Keratinocyte (primary cell): ENCODE results near the gene EXD2. TPM values are rescaled to one million over a fixed set of nuclear protein-coding genes. Genes with fewer than 3 reads are reported as not detected.

Experiments
- DNase-seq: peaks from one replicate; pipeline ENCODE4 v3.0.0-alpha.2; 2011; ENCODE audit warnings: low read depth, missing footprints, low spot score
- FAIRE-seq: peaks from 2 replicates; lab custom pipeline; 2011; peaks lifted over from hg19 to GRCh38; lab: Jason Lieb, UNC
- H2AFZ ChIP-seq: 2 replicates; pipeline ENCODE4 v1.6.0; 2012; ENCODE audit warnings: low read length, control low read depth, inconsistent platforms; ENCODE audit not compliant: control insufficient read depth
- H3K27ac ChIP-seq: 2 replicates; pipeline ENCODE4 v1.5.1; 2011; ENCODE audit warnings: low read length; ENCODE audit not compliant: control insufficient read depth, insufficient read depth
- H3K27me3 ChIP-seq: 3 replicates; pipeline ENCODE4 v1.6.0; 2011; ENCODE audit warnings: low read length; ENCODE audit not compliant: control insufficient read depth, insufficient read depth; ENCODE audit errors: extremely low read depth
- H3K36me3 ChIP-seq, 2 experiments: 2 replicates in 1 of 2; 3 replicates in 1 of 2; pipeline ENCODE4 v1.5.1; 2011; ENCODE audit warnings: low read length in 2 of 2, mild to moderate bottlenecking in 1 of 2; ENCODE audit not compliant: control insufficient read depth in 2 of 2, insufficient read depth in 2 of 2; ENCODE audit errors: extremely low read depth in 1 of 2
- H3K4me1 ChIP-seq: 3 replicates; pipeline ENCODE4 v1.5.1; 2011; ENCODE audit warnings: low read length; ENCODE audit not compliant: control insufficient read depth, insufficient read depth; ENCODE audit errors: extremely low read depth
- H3K4me2 ChIP-seq: 3 replicates; pipeline ENCODE4 v1.6.0; 2011; ENCODE audit warnings: low read depth, low read length; ENCODE audit not compliant: control insufficient read depth, insufficient read depth; ENCODE audit errors: extremely low read depth
- H3K4me3 ChIP-seq, 3 experiments: fragments of 200-600 bp in 1 of 3; sonication (generic) in 1 of 3; 2 replicates in 2 of 3; 3 replicates in 1 of 3; pipeline ENCODE4 v1.5.1; 2011 to 2016; ENCODE audit warnings: low read length in 3 of 3, mild to moderate bottlenecking in 3 of 3, control low read depth in 2 of 3, inconsistent platforms in 1 of 3, low read depth in 1 of 3, mixed read lengths in 1 of 3, mixed run types in 1 of 3, moderate library complexity in 1 of 3; ENCODE audit not compliant: control insufficient read depth in 2 of 3, insufficient read depth in 2 of 3; ENCODE audit errors: extremely low read depth in 1 of 3
- H3K79me2 ChIP-seq: 2 replicates; pipeline ENCODE4 v1.6.0; 2012; ENCODE audit warnings: low read length; ENCODE audit not compliant: control insufficient read depth, insufficient read depth
- H3K9ac ChIP-seq: 3 replicates; pipeline ENCODE4 v1.6.0; 2011; ENCODE audit warnings: low read length; ENCODE audit not compliant: control insufficient read depth, insufficient read depth; ENCODE audit errors: extremely low read depth
- H3K9me1 ChIP-seq: 3 replicates; pipeline ENCODE4 v1.6.0; 2011; ENCODE audit warnings: low read length; ENCODE audit not compliant: control insufficient read depth, insufficient read depth; ENCODE audit errors: extremely low read depth
- H3K9me3 ChIP-seq: 2 replicates; pipeline ENCODE4 v1.5.1; 2012; ENCODE audit warnings: low read depth, low read length; ENCODE audit not compliant: control insufficient read depth
- H4K20me1 ChIP-seq: 3 replicates; pipeline ENCODE4 v1.6.0; 2011; ENCODE audit warnings: low read length; ENCODE audit not compliant: control insufficient read depth, insufficient read depth; ENCODE audit errors: extremely low read depth
- EZH2 ChIP-seq: IDR thresholded peaks from one replicate; pipeline ENCODE4 v1.6.1; 2012; ENCODE audit warnings: inconsistent platforms, mild to moderate bottlenecking, low read length, moderate library complexity
- dilution Hi-C: fragments of 300-500 bp; cut with MboI; formaldehyde crosslinking; loops from one replicate; pipeline ENCODE4 v1.7.0; 2020; ENCODE audit warnings: low sequenced_read_pairs; ENCODE audit not compliant: extremely low pct_ligation_motif_present
- polyA plus RNA-seq, 5 experiments: library from polyadenylated mRNA; depleted of rRNA in 3 of 5; stranded (reverse) in 3 of 5; stranded (forward) in 1 of 5; unstranded in 1 of 5; fragments of >200 nt; gene quantifications; 1 replicate in 1 of 5; 2 replicates in 3 of 5; 3 replicates in 1 of 5; pipeline versions ENCODE4 v1.2.1 to v1.2.3, GENCODE V29; 2011 to 2012; ENCODE audit warnings: missing spikeins in 2 of 5, low read depth in 1 of 5, low replicate concordance in 1 of 5
- TF ChIP-seq, protein P1 (sequence below), 3 experiments: IDR thresholded peaks in 1 of 3; conservative IDR thresholded peaks in 1 of 3; optimal IDR thresholded peaks in 1 of 3; 2 replicates in 2 of 3; 3 replicates in 1 of 3; pipeline versions ENCODE3 to v1.5.1; 2011; ENCODE audit warnings: low read length in 3 of 3, mild to moderate bottlenecking in 3 of 3, moderate library complexity in 2 of 3, control low read depth in 1 of 3, inconsistent platforms in 1 of 3; ENCODE audit not compliant: insufficient read depth in 2 of 3; ENCODE audit errors: extremely low read depth in 1 of 3

EXD2 gene
- polyA plus RNA-seq, 1 donor (not counting 4 experiments of a cell fraction or from before 2014, with no cell fraction given) = 22.7 TPM

GRCh38 chr14:69261761-69262331 is 70.5 kb downstream of the EXD2 start:
- Histone ChIP-seq H3K27ac (no peak overlapping the region), H3K4me3 (no peak overlapping the region), H3K27me3 (peaks cover 71% of the 10 kb centered on the region), H3K9ac (no peak overlapping the region), H3K36me3 (no peaks in the 10 kb centered on the region), H2AFZ (no peak overlapping the region), H3K79me2 (no peaks in the 10 kb centered on the region), H4K20me1 (no peaks in the 10 kb centered on the region), H3K9me3 (no peaks in the 10 kb centered on the region), H3K4me2 (no peak overlapping the region), H3K4me1 (peaks cover 3% of the 10 kb centered on the region), H3K9me1 (no peaks in the 10 kb centered on the region)
- peak; percentile 6 for TF ChIP-seq EZH2
- TF ChIP-seq, protein P1, sequence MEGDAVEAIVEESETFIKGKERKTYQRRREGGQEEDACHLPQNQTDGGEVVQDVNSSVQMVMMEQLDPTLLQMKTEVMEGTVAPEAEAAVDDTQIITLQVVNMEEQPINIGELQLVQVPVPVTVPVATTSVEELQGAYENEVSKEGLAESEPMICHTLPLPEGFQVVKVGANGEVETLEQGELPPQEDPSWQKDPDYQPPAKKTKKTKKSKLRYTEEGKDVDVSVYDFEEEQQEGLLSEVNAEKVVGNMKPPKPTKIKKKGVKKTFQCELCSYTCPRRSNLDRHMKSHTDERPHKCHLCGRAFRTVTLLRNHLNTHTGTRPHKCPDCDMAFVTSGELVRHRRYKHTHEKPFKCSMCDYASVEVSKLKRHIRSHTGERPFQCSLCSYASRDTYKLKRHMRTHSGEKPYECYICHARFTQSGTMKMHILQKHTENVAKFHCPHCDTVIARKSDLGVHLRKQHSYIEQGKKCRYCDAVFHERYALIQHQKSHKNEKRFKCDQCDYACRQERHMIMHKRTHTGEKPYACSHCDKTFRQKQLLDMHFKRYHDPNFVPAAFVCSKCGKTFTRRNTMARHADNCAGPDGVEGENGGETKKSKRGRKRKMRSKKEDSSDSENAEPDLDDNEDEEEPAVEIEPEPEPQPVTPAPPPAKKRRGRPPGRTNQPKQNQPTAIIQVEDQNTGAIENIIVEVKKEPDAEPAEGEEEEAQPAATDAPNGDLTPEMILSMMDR (optimal IDR thresholded peaks at IDR 0.05 in 1 of 3, IDR thresholded peaks at IDR 0.05 in 1 of 3, conservative IDR thresholded peaks at IDR 0.05 in 1 of 3; ENCODE audit: extremely low read depth in 1 of 3, insufficient read depth in 2 of 3, low read length in 3 of 3) = no peak
- FAIRE-seq (no peak), DNase-seq (no peak)
- dilution Hi-C loops = no loop called here

- Histone ChIP-seq H3K9ac (no peak overlapping the region), H3K79me2 (no peaks in the 10 kb centered on the region), H3K4me2 (no peak overlapping the region), H3K4me1 (peaks cover 3% of the 10 kb centered on the region), H3K36me3 (no peaks in the 10 kb centered on the region), H3K9me3 (no peaks in the 10 kb centered on the region), H4K20me1 (no peaks in the 10 kb centered on the region), H2AFZ (no peak overlapping the region), H3K27ac (no peak overlapping the region), H3K27me3 (peaks cover 64% of the 10 kb centered on the region), H3K9me1 (no peaks in the 10 kb centered on the region), H3K4me3 (no peak overlapping the region)
- no peak for DNase-seq
- no peak for FAIRE-seq
- dilution Hi-C loops = no loop called here
- TF ChIP-seq, protein P1 (optimal IDR thresholded peaks at IDR 0.05 in 1 of 3, IDR thresholded peaks at IDR 0.05 in 1 of 3, conservative IDR thresholded peaks at IDR 0.05 in 1 of 3; ENCODE audit: extremely low read depth in 1 of 3, insufficient read depth in 2 of 3, low read length in 3 of 3) = no peak
- TF ChIP-seq EZH2 = no peak
Observed at GRCh38 chr14:69262516-69262915, 71.2 kb downstream of the EXD2 start.
